GM18861 (cell line): ENCODE results near the gene CRYBB1.

Experiments
- ATAC-seq: cut with Tn5 transposase; IDR thresholded peaks from one replicate; pipeline ENCODE4 v1.9.1; 2021; ENCODE audit not compliant: unreplicated experiment

Gene CRYBB1

GRCh38 chr22:26617271-26618199 lies at the start of gene CRYBB1:
Gene CRYBB1 (minus strand): TSS chr22:26618027. CDS start chr22:26616319, 1,708 bp downstream.
- no peak for ATAC-seq

GRCh38 chr22:26667140-26667539 lies 49.3 kb upstream of the CRYBB1 start:
- no peak for ATAC-seq

- no peak for ATAC-seq
Measured at GRCh38 chr22:26665813-26666231, 48.0 kb upstream of the CRYBB1 start.

GRCh38 chr22:26663374-26663923 lies 45.6 kb upstream of the CRYBB1 start:
- no peak for ATAC-seq

GRCh38 chr22:26662160-26662559 lies 44.3 kb upstream of the CRYBB1 start:
- no peak for ATAC-seq

GRCh38 chr22:26660961-26661578 lies 43.2 kb upstream of the CRYBB1 start:
- ATAC-seq = no peak

GRCh38 chr22:26660356-26660755 lies 42.5 kb upstream of the CRYBB1 start:
- no peak for ATAC-seq

GRCh38 chr22:26658671-26659478 lies 41.0 kb upstream of the CRYBB1 start:
- no peak for ATAC-seq

- no peak for ATAC-seq
Measured at GRCh38 chr22:26658161-26658560, 40.3 kb upstream of the CRYBB1 start.

- no peak for ATAC-seq
Measured at GRCh38 chr22:26656891-26657851, 39.3 kb upstream of the CRYBB1 start, which contains the start of gene MIAT. Gene MIAT (plus strand): TSS chr22:26657588.

GRCh38 chr22:26651815-26652214 lies 34.0 kb upstream of the CRYBB1 start:
- no peak for ATAC-seq

- no peak for ATAC-seq
Measured at GRCh38 chr22:26650722-26651421, 33.0 kb upstream of the CRYBB1 start.

- no peak for ATAC-seq
Measured at GRCh38 chr22:26648528-26649388, 30.9 kb upstream of the CRYBB1 start.

GRCh38 chr22:26648011-26648497 lies 30.2 kb upstream of the CRYBB1 start:
- ATAC-seq = no peak

GRCh38 chr22:26646158-26646557 lies 28.3 kb upstream of the CRYBB1 start:
- ATAC-seq = no peak

- no peak for ATAC-seq
Measured at GRCh38 chr22:26643418-26644100, 25.7 kb upstream of the CRYBB1 start.
